Sciatic nerve (tissue), 2 donors: ENCODE data around the gene ASF1A. TPM values are rescaled to one million over a fixed set of nuclear protein-coding genes. Genes with fewer than 3 reads are reported as not detected.

Experiments
- ATAC-seq: fragments of 200-7000 bp; cut with Tn5 transposase; one replicate; pipeline ENCODE4 v1.9.1; 2020; ENCODE audit warnings: mild to moderate bottlenecking, moderate library complexity
- DNase-seq: peaks from one replicate; pipeline ENCODE4 v3.0.0-alpha.2; 2020; ENCODE audit warnings: low spot score
- intact Hi-C: fragments of 100-400 bp; cut with DNase I; formaldehyde crosslinking; loops from one replicate; pipeline ENCODE4 v1.14.2; 2022
- total RNA-seq: library from RNA; stranded (reverse); fragmentation: NEBNext Ultra II Directional; extraction: Animal tissue kit (Norgen Biotek cat#: 25700); gene quantifications from one replicate; pipeline ENCODE4 v1.2.1, GENCODE V29; 2021
- donor health status: DM: no; HTN: no; CAD: no.
- donor health status: DM: no; HTN: no; CAD: no.

ASF1A gene
- total RNA-seq, 1 donor from 2014 or later, result 15.9 TPM

GRCh38 chr6:118876814-118877213 lies 17.1 kb upstream of the ASF1A start:
- no peak for ATAC-seq
- DNase-seq, result no peak
- intact Hi-C loops, result no loop called here

GRCh38 chr6:118877806-118878205 lies 16.1 kb upstream of the ASF1A start:
- no peak for ATAC-seq
- intact Hi-C loops, result no loop called here
- DNase-seq, result no peak

- intact Hi-C loops, result no loop called here
- no peak for ATAC-seq
- no peak for DNase-seq
Measured at GRCh38 chr6:118881440-118882313, 12.3 kb upstream of the ASF1A start.

- ATAC-seq, result no peak
- intact Hi-C loops, result no loop called here
Measured at GRCh38 chr6:118882314-118882905, 11.5 kb upstream of the ASF1A start.

GRCh38 chr6:118886641-118887040 lies 7.3 kb upstream of the ASF1A start:
- intact Hi-C loops, result no loop called here
- DNase-seq (no peak), ATAC-seq (no peak)

More at GRCh38 chr6:118882314-118882905, 11.5 kb upstream of the ASF1A start:
- no peak for DNase-seq

- DNase-seq (no peak), ATAC-seq (no peak)
- intact Hi-C loops, result no loop called here
Measured at GRCh38 chr6:118889163-118889562, 4.8 kb upstream of the ASF1A start.

- ATAC-seq, result no peak
- intact Hi-C loops, result no loop called here
- DNase-seq, result no peak
Measured at GRCh38 chr6:118890997-118891790, 2.8 kb upstream of the ASF1A start.

GRCh38 chr6:118892355-118892991 lies 1.5 kb upstream of the ASF1A start:
- ATAC-seq (no peak), DNase-seq (no peak)
- intact Hi-C loops, result no loop called here

- ATAC-seq (peak; percentile 47), DNase-seq (no peak)
- intact Hi-C loops, result no loop called here
Measured at GRCh38 chr6:118893064-118893806, 717 bp upstream of the ASF1A start.

GRCh38 chr6:118894425-118895260 lies 691 bp downstream of the ASF1A start:
- intact Hi-C loops, result no loop called here
- peak; percentile 81 for DNase-seq
- peak; percentile 69 for ATAC-seq

- DNase-seq (no peak), ATAC-seq (no peak)
- intact Hi-C loops, result no loop called here
Measured at GRCh38 chr6:118895261-118895560, 1.3 kb downstream of the ASF1A start.

GRCh38 chr6:118895859-118896258 lies 1.9 kb downstream of the ASF1A start:
- ATAC-seq (no peak), DNase-seq (no peak)
- intact Hi-C loops, result no loop called here

- intact Hi-C loops, result no loop called here
Measured at GRCh38 chr6:118896339-118897136, 2.6 kb downstream of the ASF1A start.

GRCh38 chr6:118897386-118897785 lies 3.4 kb downstream of the ASF1A start:
- intact Hi-C loops, result no loop called here
- no peak for ATAC-seq
- no peak for DNase-seq

More at GRCh38 chr6:118896339-118897136, 2.6 kb downstream of the ASF1A start:
- DNase-seq (no peak), ATAC-seq (no peak)

GRCh38 chr6:118899948-118900347 lies 6.0 kb downstream of the ASF1A start:
- intact Hi-C loops, result no loop called here
- no peak for ATAC-seq
- no peak for DNase-seq

- DNase-seq (no peak), ATAC-seq (no peak)
- intact Hi-C loops, result no loop called here
Measured at GRCh38 chr6:118902726-118903125, 8.8 kb downstream of the ASF1A start.

- no peak for DNase-seq
- intact Hi-C loops, result no loop called here
- no peak for ATAC-seq
Measured at GRCh38 chr6:118903138-118903537, 9.2 kb downstream of the ASF1A start.
